ENCODE results near the gene GNG12.
"Not testable (repeated sequence)": the region's sequence is repeated elsewhere in the genome, so short reads cannot be mapped to it uniquely, and the experiment has no call there.

DNA sequence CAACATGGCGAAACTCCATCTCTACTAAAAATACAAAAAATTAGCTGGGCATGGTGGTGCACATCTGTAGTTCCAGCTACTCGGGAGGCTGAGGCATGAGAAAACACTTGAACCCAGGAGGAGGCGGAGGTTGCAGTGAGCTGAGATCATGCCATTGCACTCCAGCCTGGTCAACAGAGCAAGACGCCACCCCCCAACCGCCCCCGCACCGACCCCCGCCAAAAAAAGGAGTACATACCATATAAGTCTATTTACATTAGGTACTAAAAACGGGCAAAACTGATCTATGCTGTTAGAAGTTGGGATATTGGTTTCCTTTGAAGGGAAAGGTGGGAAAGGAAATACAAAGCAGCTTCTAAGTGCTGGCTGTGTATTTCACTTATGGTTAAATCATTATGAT, 103.0 kb downstream of the GNG12 start:
- TF ChIP-seq, protein P1, sequence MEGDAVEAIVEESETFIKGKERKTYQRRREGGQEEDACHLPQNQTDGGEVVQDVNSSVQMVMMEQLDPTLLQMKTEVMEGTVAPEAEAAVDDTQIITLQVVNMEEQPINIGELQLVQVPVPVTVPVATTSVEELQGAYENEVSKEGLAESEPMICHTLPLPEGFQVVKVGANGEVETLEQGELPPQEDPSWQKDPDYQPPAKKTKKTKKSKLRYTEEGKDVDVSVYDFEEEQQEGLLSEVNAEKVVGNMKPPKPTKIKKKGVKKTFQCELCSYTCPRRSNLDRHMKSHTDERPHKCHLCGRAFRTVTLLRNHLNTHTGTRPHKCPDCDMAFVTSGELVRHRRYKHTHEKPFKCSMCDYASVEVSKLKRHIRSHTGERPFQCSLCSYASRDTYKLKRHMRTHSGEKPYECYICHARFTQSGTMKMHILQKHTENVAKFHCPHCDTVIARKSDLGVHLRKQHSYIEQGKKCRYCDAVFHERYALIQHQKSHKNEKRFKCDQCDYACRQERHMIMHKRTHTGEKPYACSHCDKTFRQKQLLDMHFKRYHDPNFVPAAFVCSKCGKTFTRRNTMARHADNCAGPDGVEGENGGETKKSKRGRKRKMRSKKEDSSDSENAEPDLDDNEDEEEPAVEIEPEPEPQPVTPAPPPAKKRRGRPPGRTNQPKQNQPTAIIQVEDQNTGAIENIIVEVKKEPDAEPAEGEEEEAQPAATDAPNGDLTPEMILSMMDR (conservative IDR thresholded peaks at IDR 0.05): not testable (repeated sequence)
- not testable (repeated sequence) for TF ChIP-seq ZFX (IDR thresholded peaks at IDR 0.05)

Measured in C4-2B (cell line).